IMR-90 (cell line): ENCODE data around the gene ACOT12. TPM values are rescaled to one million over a fixed set of nuclear protein-coding genes. Genes with fewer than 3 reads are reported as not detected.

Source experiments
- ATAC-seq: fragments of 200-7000 bp; cut with Tn5 transposase; 2 replicates; pipeline ENCODE4 v1.9.1; 2020; ENCODE audit warnings: low read depth, mild to moderate bottlenecking, moderate library complexity
- BruUV-seq: library from RNA; stranded (reverse); fragments of 400-500 nt; replicated peaks from 2 replicates; lab custom pipeline; 2021; lab: Mats Ljungman, UMichigan
- CTCF ChIA-PET: fragments of 300-600 bp; formaldehyde crosslinking; extraction: SDS; loops from one replicate; lab custom pipeline; 2021; ENCODE audit warnings: antibody characterized with exemption; lab: Yijun Ruan, JAX
- POLR2A ChIA-PET: fragments of 300-600 bp; sonication (Branson Sonifier 250); formaldehyde crosslinking; loops from one replicate; lab custom pipeline; 2022; ENCODE audit warnings: antibody characterized with exemption; ENCODE audit not compliant: unreplicated experiment; lab: Charles Lee
- DNase-seq: peaks from one replicate; pipeline ENCODE4 v3.0.0; 2013
- H2AFZ ChIP-seq: replicated peaks from 2 replicates; pipeline ENCODE3; 2013; ENCODE audit warnings: low read length, mild to moderate bottlenecking; ENCODE audit not compliant: poor library complexity
- H2AK5ac ChIP-seq: 2 replicates; pipeline ENCODE4 v1.6.1; 2013; ENCODE audit warnings: low read depth, low read length, inconsistent platforms
- H2AK9ac ChIP-seq: replicated peaks from 2 replicates; pipeline ENCODE3; 2013; ENCODE audit warnings: mild to moderate bottlenecking, low read depth, low read length, moderate library complexity; ENCODE audit not compliant: poor library complexity
- H2BK120ac ChIP-seq: 2 replicates; pipeline ENCODE4 v1.6.1; 2013; ENCODE audit warnings: low read depth, low read length, inconsistent platforms
- H2BK15ac ChIP-seq: 3 replicates; pipeline ENCODE4 v1.6.1; 2013; ENCODE audit warnings: low read depth, low read length, inconsistent platforms
- H2BK20ac ChIP-seq: 2 replicates; pipeline ENCODE4 v1.6.1; 2013; ENCODE audit warnings: low read depth, mild to moderate bottlenecking, inconsistent platforms, low read length, moderate library complexity
- H2BK5ac ChIP-seq: 2 replicates; pipeline ENCODE4 v1.6.1; 2013; ENCODE audit warnings: mild to moderate bottlenecking, low read depth, low read length, inconsistent platforms; ENCODE audit not compliant: poor library complexity, severe bottlenecking
- H3K14ac ChIP-seq: replicated peaks from 2 replicates; pipeline ENCODE4 v1.6.1; 2013; ENCODE audit warnings: low read depth, low read length, inconsistent platforms
- H3K18ac ChIP-seq: 2 replicates; pipeline ENCODE4 v1.6.1; 2013; ENCODE audit warnings: low read depth, low read length, control low read depth
- H3K23ac ChIP-seq: 2 replicates; pipeline ENCODE4 v1.6.1; 2013; ENCODE audit warnings: low read depth, low read length, inconsistent platforms
- H3K27ac ChIP-seq: 2 replicates; pipeline ENCODE4 v1.5.1; 2013; ENCODE audit warnings: mild to moderate bottlenecking, control low read depth, low read length; ENCODE audit not compliant: insufficient read depth
- H3K27me3 ChIP-seq: 2 replicates; pipeline ENCODE4 v1.6.1; 2013; ENCODE audit warnings: low read length; ENCODE audit not compliant: control insufficient read depth, insufficient read depth
- H3K36me3 ChIP-seq: 2 replicates; pipeline ENCODE4 v1.6.1; 2013; ENCODE audit warnings: low read length, mixed read lengths; ENCODE audit not compliant: control insufficient read depth, insufficient read depth
- H3K4ac ChIP-seq: 2 replicates; pipeline ENCODE4 v1.6.1; 2013; ENCODE audit warnings: low read depth, low read length, inconsistent platforms
- H3K4me1 ChIP-seq: 2 replicates; pipeline ENCODE4 v1.6.1; 2013; ENCODE audit warnings: low read length, mixed read lengths; ENCODE audit not compliant: control insufficient read depth, insufficient read depth
- H3K4me2 ChIP-seq: 2 replicates; pipeline ENCODE4 v1.6.1; 2013; ENCODE audit warnings: low read depth, mild to moderate bottlenecking, control low read depth, low read length, moderate library complexity
- H3K4me3 ChIP-seq: 2 replicates; pipeline ENCODE4 v1.5.1; 2013; ENCODE audit warnings: low read depth, mild to moderate bottlenecking, control low read depth, low read length, moderate library complexity; ENCODE audit not compliant: insufficient read depth
- H3K56ac ChIP-seq: 2 replicates; pipeline ENCODE4 v1.6.1; 2013; ENCODE audit warnings: low read length, inconsistent platforms; ENCODE audit not compliant: insufficient read depth; ENCODE audit errors: extremely low read depth
- H3K79me1 ChIP-seq, 2 experiments: 2 replicates each; pipeline ENCODE4 v1.6.1; 2013; ENCODE audit warnings: low read length in 2 of 2, inconsistent platforms in 1 of 2, low read depth in 1 of 2
- H3K9ac ChIP-seq: 2 replicates; pipeline ENCODE4 v1.6.1; 2013; ENCODE audit warnings: low read depth, low read length, control low read depth
- H3K9me1 ChIP-seq: 2 replicates; pipeline ENCODE4 v1.6.1; 2013; ENCODE audit warnings: low read length, inconsistent platforms; ENCODE audit not compliant: insufficient read depth
- H3K9me3 ChIP-seq: 2 replicates; pipeline ENCODE4 v1.6.1; 2013; ENCODE audit warnings: low read length; ENCODE audit not compliant: control insufficient read depth, insufficient read depth
- H4K20me1 ChIP-seq: 2 replicates; pipeline ENCODE4 v1.6.1; 2013; ENCODE audit warnings: low read length, inconsistent platforms; ENCODE audit not compliant: insufficient read depth
- H4K5ac ChIP-seq: 2 replicates; pipeline ENCODE4 v1.6.1; 2013; ENCODE audit warnings: mild to moderate bottlenecking, low read depth, low read length, control low read depth
- H4K8ac ChIP-seq, 2 experiments: 2 replicates each; pipeline ENCODE4 v1.6.1; 2013; ENCODE audit warnings: low read depth in 2 of 2, low read length in 2 of 2, control low read depth in 1 of 2, inconsistent platforms in 1 of 2
- H4K91ac ChIP-seq: 2 replicates; pipeline ENCODE4 v1.6.1; 2013; ENCODE audit warnings: low read depth, low read length, inconsistent platforms; ENCODE audit not compliant: insufficient read depth
- CEBPB ChIP-seq: IDR thresholded peaks from 2 replicates; pipeline ENCODE4 v1.6.1; 2012; ENCODE audit warnings: low read depth, low read length, improper control_type of control experiment
- CHD1 ChIP-seq: IDR thresholded peaks from 2 replicates; pipeline ENCODE4 v1.6.1; 2012; ENCODE audit warnings: low read depth, low read length, improper control_type of control experiment
- FOS ChIP-seq: fragments of 150-350 bp; IDR thresholded peaks from 2 replicates; pipeline ENCODE4 v1.6.1; 2016; ENCODE audit warnings: low read depth, low read length
- MXI1 ChIP-seq: IDR thresholded peaks from 2 replicates; pipeline ENCODE4 v1.6.1; 2012; ENCODE audit warnings: low read depth, mild to moderate bottlenecking, low read length, moderate library complexity, borderline replicate concordance
- POLR2A ChIP-seq: IDR thresholded peaks from 2 replicates; pipeline ENCODE4 v1.6.1; 2012; ENCODE audit warnings: mild to moderate bottlenecking, low read depth, low read length
- RCOR1 ChIP-seq: IDR thresholded peaks from 2 replicates; pipeline ENCODE4 v1.6.1; 2012; ENCODE audit warnings: mild to moderate bottlenecking, low read length, improper control_type of control experiment; ENCODE audit not compliant: insufficient replicate concordance
- RFX5 ChIP-seq: IDR thresholded peaks from 2 replicates; pipeline ENCODE4 v1.8.0; 2012; ENCODE audit warnings: low read depth, mild to moderate bottlenecking, low read length, moderate library complexity
- SMC3 ChIP-seq: fragments of 150-350 bp; IDR thresholded peaks from 2 replicates; pipeline ENCODE4 v1.6.1; 2016; ENCODE audit warnings: low read depth, mild to moderate bottlenecking, antibody characterized with exemption, low read length, moderate library complexity
- WGBS, 2 experiments: methylation state at CpG; one replicate each; pipeline versions ENCODE4 v1.1.5 to v1.1.7; 2013; ENCODE audit warnings: missing lambda C conversion rate in 2 of 2; ENCODE audit not compliant: insufficient read length in 1 of 2; ENCODE audit errors: extremely low coverage in 2 of 2; 5-methylcytosine and 5-hydroxymethylcytosine counted together
- dilution Hi-C: fragments of 300-500 bp; cut with HindIII; formaldehyde crosslinking; loops from one replicate; pipeline ENCODE4 v1.14.3; 2018; ENCODE audit warnings: low sequenced_read_pairs; ENCODE audit not compliant: unreplicated experiment
- in situ Hi-C: fragments of 300-500 bp; cut with MboI; formaldehyde crosslinking; loops from 3 replicates; pipeline ENCODE4 v1.14.3; 2019; ENCODE audit warnings: low sequenced_read_pairs, inconsistent platforms, mixed read lengths
- intact Hi-C: fragments of 100-400 bp; cut with micrococcal nuclease; formaldehyde crosslinking; loops from 2 replicates; pipeline ENCODE4 v1.10.0; 2022
- polyA plus RNA-seq, 3 experiments: library from polyadenylated mRNA; depleted of rRNA; stranded (reverse); fragments of >200 nt; gene quantifications; 2 replicates each; pipeline ENCODE4 v1.2.3, GENCODE V29; 2012; ENCODE audit warnings: low replicate concordance in 1 of 3
- total RNA-seq: library from RNA; depleted of rRNA; stranded (reverse); fragments of >200 nt; gene quantifications from 2 replicates; pipeline ENCODE4 v1.2.3, GENCODE V29; 2012
- TF ChIP-seq, protein P1 (sequence below): fragments of 150-350 bp; IDR thresholded peaks from 2 replicates; pipeline ENCODE4 v1.6.1; 2016; ENCODE audit warnings: low read depth, mild to moderate bottlenecking, low read length, moderate library complexity, borderline replicate concordance

The ACOT12 gene
- total and polyA plus RNA-seq, 2 of the 4 experiments (the other 2 are of a cell fraction) = not detected

DNA sequence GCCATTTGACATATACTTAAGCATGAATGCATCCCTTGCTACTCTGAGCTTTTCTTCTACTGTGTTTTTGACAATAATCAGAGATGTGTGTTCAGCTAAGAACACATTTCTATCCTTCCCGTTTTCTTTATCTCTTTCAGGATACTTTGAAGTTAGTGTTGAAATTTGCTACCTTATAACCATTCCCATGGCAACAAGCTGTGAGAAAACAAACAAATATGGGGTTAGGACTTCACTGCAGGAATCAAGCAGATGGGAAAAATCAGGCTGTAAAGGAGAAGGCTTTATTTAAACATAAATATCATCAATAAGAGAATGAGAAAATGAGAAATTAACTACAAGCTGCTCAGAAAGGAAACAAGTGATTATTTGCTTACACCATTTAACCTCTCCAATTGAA is 57.4 kb downstream of the ACOT12 start:
- Histone ChIP-seq H3K27me3 (no peaks in the 10 kb centered on the region), H2BK5ac (no peak overlapping the region), H2AK5ac (no peak overlapping the region), H3K14ac (no peak overlapping the region), H3K4me2 (no peak overlapping the region), H4K8ac (no peak overlapping the region), H4K91ac (no peak overlapping the region), H3K9ac (no peak overlapping the region), H3K9me3 (no peaks in the 10 kb centered on the region), H3K56ac (no peak overlapping the region), H2BK20ac (no peak overlapping the region), H2BK120ac (no peak overlapping the region), H2AK9ac (no peak overlapping the region), H3K79me1 (no peaks in the 10 kb centered on the region), H4K5ac (no peak overlapping the region), H3K4me1 (no peaks in the 10 kb centered on the region), H2AFZ (no peak overlapping the region), H3K4ac (no peak overlapping the region), H2BK15ac (no peak overlapping the region), H3K9me1 (no peaks in the 10 kb centered on the region), H3K27ac (no peak overlapping the region), H4K20me1 (no peaks in the 10 kb centered on the region), H3K23ac (no peak overlapping the region), H3K18ac (no peak overlapping the region), H3K4me3 (no peak overlapping the region), H3K36me3 (no peaks in the 10 kb centered on the region)
- POLR2A ChIA-PET = no interaction called here
- intact Hi-C loops = no loop called here
- dilution Hi-C loops = no loop called here
- ATAC-seq = no peak
- CTCF ChIA-PET = no interaction called here
- TF ChIP-seq MXI1 (no peak), POLR2A (no peak), RFX5 (no peak), FOS (no peak), CEBPB (no peak), RCOR1 (no peak), CHD1 (no peak), SMC3 (no peak)
- TF ChIP-seq, protein P1, sequence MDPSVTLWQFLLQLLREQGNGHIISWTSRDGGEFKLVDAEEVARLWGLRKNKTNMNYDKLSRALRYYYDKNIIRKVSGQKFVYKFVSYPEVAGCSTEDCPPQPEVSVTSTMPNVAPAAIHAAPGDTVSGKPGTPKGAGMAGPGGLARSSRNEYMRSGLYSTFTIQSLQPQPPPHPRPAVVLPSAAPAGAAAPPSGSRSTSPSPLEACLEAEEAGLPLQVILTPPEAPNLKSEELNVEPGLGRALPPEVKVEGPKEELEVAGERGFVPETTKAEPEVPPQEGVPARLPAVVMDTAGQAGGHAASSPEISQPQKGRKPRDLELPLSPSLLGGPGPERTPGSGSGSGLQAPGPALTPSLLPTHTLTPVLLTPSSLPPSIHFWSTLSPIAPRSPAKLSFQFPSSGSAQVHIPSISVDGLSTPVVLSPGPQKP = no peak
- WGBS, 2 experiments = no CpG with 5 or more reads among the region's 1 CpG
- DNase-seq = peak; percentile 4
- BruUV-seq = no TSS peak
- in situ Hi-C loops = no loop called here
